Lung (tissue), 12 donors: ENCODE measurements around the gene NCBP3. TPM values are rescaled to one million over a fixed set of nuclear protein-coding genes. Genes with fewer than 3 reads are reported as not detected.

Experiments
- ATAC-seq: fragments of 200-7000 bp; cut with Tn5 transposase; one replicate; pipeline ENCODE4 v1.9.1; 2020; ENCODE audit warnings: moderate number of reproducible peaks; ENCODE audit not compliant: insufficient read depth, low FRiP score
- DNase-seq, 3 donors: peaks; one replicate each; pipeline ENCODE4 v3.0.0-alpha.2; 2013 to 2017
- H3K27ac ChIP-seq, 2 donors: one replicate each; pipeline ENCODE4 v1.5.1; 2013; ENCODE audit warnings: mild to moderate bottlenecking in 2 of 2, moderate library complexity in 2 of 2, control low read depth in 1 of 2, inconsistent platforms in 1 of 2, low read depth in 1 of 2, low read length in 1 of 2
- H3K27me3 ChIP-seq, 3 donors: one replicate each; pipeline ENCODE4 v1.5.1; 2013; ENCODE audit warnings: low read length in 2 of 3; ENCODE audit not compliant: control insufficient read depth in 3 of 3, insufficient read depth in 3 of 3
- H3K36me3 ChIP-seq, 4 donors: one replicate each; pipeline ENCODE4 v1.5.1; 2013; ENCODE audit warnings: low read length in 4 of 4, mild to moderate bottlenecking in 1 of 4, moderate library complexity in 1 of 4; ENCODE audit not compliant: control insufficient read depth in 4 of 4, insufficient read depth in 4 of 4
- H3K4me1 ChIP-seq, 5 donors: one replicate each; pipeline ENCODE4 v1.5.1; 2013; ENCODE audit warnings: low read length in 5 of 5, mild to moderate bottlenecking in 2 of 5, moderate library complexity in 1 of 5; ENCODE audit not compliant: control insufficient read depth in 5 of 5, insufficient read depth in 5 of 5
- H3K4me3 ChIP-seq: one replicate; pipeline ENCODE4 v1.5.1; 2013; ENCODE audit warnings: mild to moderate bottlenecking, control low read depth, moderate library complexity
- H3K9ac ChIP-seq, 2 donors: one replicate each; pipeline ENCODE4 v1.5.1; 2013; ENCODE audit warnings: low read length in 2 of 2, control low read depth in 1 of 2; ENCODE audit not compliant: insufficient read depth in 1 of 2
- H3K9me3 ChIP-seq, 4 donors: one replicate each; pipeline ENCODE4 v1.5.1; 2013; ENCODE audit warnings: low read length in 3 of 4, mild to moderate bottlenecking in 1 of 4, moderate library complexity in 1 of 4; ENCODE audit not compliant: control insufficient read depth in 4 of 4, insufficient read depth in 3 of 4
- CTCF ChIP-seq: IDR thresholded peaks from 2 replicates; pipeline ENCODE4 v1.5.1; 2012; ENCODE audit warnings: mild to moderate bottlenecking; ENCODE audit errors: control extremely low read depth, extremely low read depth
- WGBS, 2 donors: extraction: QIAGEN DNeasy Blood & Tissue Kit; methylation state at CpG; one replicate each; pipeline ENCODE4 v1.1.7; 2013; 5-methylcytosine and 5-hydroxymethylcytosine counted together
- polyA plus RNA-seq, 2 donors: library from polyadenylated mRNA; stranded (reverse); fragments of 200-250 nt; gene quantifications; one replicate each; pipeline ENCODE4 v1.2.1, GENCODE V29; 2013
- total RNA-seq, 2 donors: library from RNA; depleted of rRNA in 1 of 2; stranded (reverse); fragments of >200 nt in 1 of 2; gene quantifications; one replicate each; pipeline ENCODE4 v1.2.1, GENCODE V29; 2014 to 2021
- donor health status: control.
- donor health status: control.
- donor health status: Bipolar disorder and iron deficiency.
- donor health status: healthy.
- donor health status: DM: yes; HTN: yes; CAD: no.

The NCBP3 gene
- total and polyA plus RNA-seq, 4 donors = 15.9 to 49.4 (median 26.0) TPM

GRCh38 chr17:3762922-3763776 is 82.9 kb downstream of the NCBP3 start:
- H3K27me3 ChIP-seq = no peaks in the 10 kb centered on the region
- H3K27ac ChIP-seq = no peak overlapping the region
- H3K4me3 ChIP-seq = no peak overlapping the region
- no peak overlapping the region for H3K9ac ChIP-seq
- no peaks in the 10 kb centered on the region for H3K36me3 ChIP-seq
- H3K4me1 ChIP-seq = no peaks in the 10 kb centered on the region
- H3K9me3 ChIP-seq = peaks cover 0 to 18% (median 0%) of the 10 kb centered on the region in 4 donors
- DNase-seq (no peak), ATAC-seq (no peak)
- TF ChIP-seq CTCF = no peak
- 84 to 87% methylated on average over 14 of the region's 14 CpGs for WGBS, 2 donors

DNA sequence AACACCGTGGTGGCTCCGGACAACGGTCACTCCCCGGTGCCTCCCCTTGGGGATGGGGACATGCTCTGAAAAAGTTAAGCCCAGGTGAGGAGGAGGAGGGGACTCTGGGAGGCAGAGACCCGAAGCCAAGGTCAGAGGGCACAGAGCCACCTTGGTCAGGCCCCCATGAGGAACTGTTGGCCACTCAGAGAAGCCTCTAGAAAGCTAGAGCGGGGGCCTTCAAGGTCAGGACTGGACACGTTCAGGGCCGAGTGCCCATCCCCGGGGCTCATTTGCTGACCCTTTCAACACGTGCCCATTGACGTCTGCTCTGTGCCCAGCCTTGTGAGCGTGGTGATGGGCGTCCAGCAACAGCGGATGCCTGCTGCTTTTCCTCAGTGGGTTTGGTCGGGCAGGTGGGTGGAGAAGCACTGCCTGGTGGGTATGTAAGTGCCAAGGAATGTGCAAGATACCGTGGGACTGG is 84.1 kb downstream of the NCBP3 start:
- TF ChIP-seq CTCF = no peak
- Histone ChIP-seq H3K36me3 (no peaks in the 10 kb centered on the region), H3K9me3 (peaks cover 0 to 14% (median 0%) of the 10 kb centered on the region in 4 donors), H3K27ac (no peak overlapping the region), H3K4me3 (no peak overlapping the region), H3K4me1 (no peaks in the 10 kb centered on the region), H3K27me3 (no peaks in the 10 kb centered on the region), H3K9ac (no peak overlapping the region)
- ATAC-seq = no peak
- 81 to 83% methylated on average over 16 of the region's 16 CpGs for WGBS, 2 donors
- no peak for DNase-seq

DNA sequence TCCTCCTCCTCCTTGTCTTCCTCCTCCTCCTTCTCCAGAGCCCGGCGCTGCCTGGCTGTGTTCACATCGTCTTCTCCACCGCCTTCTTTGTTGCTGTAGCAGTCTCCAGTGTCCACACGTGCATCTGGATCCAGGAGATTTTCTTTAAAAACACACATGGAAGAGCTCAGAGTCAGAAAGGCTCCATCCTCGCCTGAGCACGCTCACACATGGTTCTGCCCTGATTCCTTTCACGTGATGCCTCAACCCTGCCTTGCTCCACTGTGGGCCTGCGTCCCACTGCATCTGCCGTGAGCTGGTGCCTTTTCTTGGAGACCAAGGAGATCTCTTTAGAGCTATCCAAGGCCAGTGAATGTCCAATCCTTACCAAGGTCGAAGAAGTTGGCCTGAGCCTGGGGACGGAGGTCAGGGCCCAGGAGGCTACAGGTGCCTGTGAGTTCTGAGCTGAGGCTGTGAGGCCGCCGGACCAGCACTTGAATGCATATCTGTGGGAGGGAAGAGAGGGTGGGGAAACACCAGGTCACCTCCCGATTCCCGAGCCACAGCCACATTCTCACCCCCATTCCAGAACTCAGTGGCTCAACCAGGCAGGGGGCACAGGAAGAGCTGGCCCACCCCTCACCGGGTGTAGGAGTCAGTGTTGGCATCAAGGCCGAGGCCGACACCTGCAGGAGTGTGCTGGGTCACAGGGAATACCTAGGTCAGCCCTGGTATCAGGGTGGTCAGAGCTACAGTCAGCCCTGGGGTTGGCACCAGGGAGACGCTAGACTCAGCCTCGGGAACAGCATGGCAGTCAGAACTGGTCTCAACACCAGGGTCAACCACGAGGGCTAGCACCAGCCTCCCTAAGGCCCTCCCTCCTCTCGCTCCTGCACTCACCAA is 84.8 kb downstream of the NCBP3 start:
- Histone ChIP-seq H3K27me3 (no peaks in the 10 kb centered on the region), H3K36me3 (no peaks in the 10 kb centered on the region), H3K4me3 (no peak overlapping the region), H3K9ac (no peak overlapping the region), H3K4me1 (no peaks in the 10 kb centered on the region), H3K9me3 (peaks cover 0 to 14% (median 0%) of the 10 kb centered on the region in 4 donors), H3K27ac (no peak overlapping the region)
- WGBS, 2 donors = 87 to 92% methylated on average over 23 of the region's 23 CpGs
- TF ChIP-seq CTCF = no peak
- ATAC-seq = no peak
- DNase-seq = no peak
